Activated CD8-positive, alpha-beta memory T cell treated with anti-CD3 and anti-CD28 coated beads for 4 hours (primary cell): ENCODE data around the gene TUNAR.

ENCODE experiments used
- DNase-seq, 2 donors: peaks; one replicate each; pipeline ENCODE4 v3.0.0-alpha.2; 2020; ENCODE audit warnings: low read depth in 2 of 2

The TUNAR gene

GRCh38 chr14:95872777-95873176 lies 3.9 kb upstream of the TUNAR start:
- DNase-seq, result no peak

- no peak for DNase-seq
Observed at GRCh38 chr14:95875831-95876760, 536 bp upstream of the TUNAR start.

- no peak for DNase-seq
Observed at GRCh38 chr14:95877633-95878032, 1.0 kb downstream of the TUNAR start.

GRCh38 chr14:95884377-95884776 lies 7.7 kb downstream of the TUNAR start:
- DNase-seq, result no peak

GRCh38 chr14:95885278-95885677 lies 8.6 kb downstream of the TUNAR start:
- no peak for DNase-seq

GRCh38 chr14:95885866-95886265 lies 9.2 kb downstream of the TUNAR start:
- DNase-seq, result no peak

- no peak for DNase-seq
Observed at GRCh38 chr14:95886366-95887056, 9.9 kb downstream of the TUNAR start.

GRCh38 chr14:95887351-95887750 lies 10.7 kb downstream of the TUNAR start:
- DNase-seq, result no peak

GRCh38 chr14:95889236-95889979 lies 12.8 kb downstream of the TUNAR start:
- no peak for DNase-seq

- DNase-seq, result no peak
Observed at GRCh38 chr14:95891742-95892141, 15.1 kb downstream of the TUNAR start.

GRCh38 chr14:95892142-95892541 lies 15.5 kb downstream of the TUNAR start:
- DNase-seq, result no peak

GRCh38 chr14:95895720-95896119 lies 19.1 kb downstream of the TUNAR start:
- no peak for DNase-seq

- no peak for DNase-seq
Observed at GRCh38 chr14:95896498-95897135, 20.0 kb downstream of the TUNAR start.

- no peak for DNase-seq
Observed at GRCh38 chr14:95897280-95897679, 20.6 kb downstream of the TUNAR start.

- no peak for DNase-seq
Observed at GRCh38 chr14:95901054-95901453, 24.4 kb downstream of the TUNAR start.

- DNase-seq, result no peak
Observed at GRCh38 chr14:95902273-95902826, 25.7 kb downstream of the TUNAR start.

GRCh38 chr14:95903165-95903564 lies 26.5 kb downstream of the TUNAR start:
- no peak for DNase-seq

- DNase-seq, result no peak
Observed at GRCh38 chr14:95903616-95904107, 27.0 kb downstream of the TUNAR start.

GRCh38 chr14:95906591-95906990 lies 30.0 kb downstream of the TUNAR start:
- DNase-seq, result no peak

GRCh38 chr14:95910628-95911027 lies 34.0 kb downstream of the TUNAR start:
- no peak for DNase-seq

GRCh38 chr14:95911456-95911855 lies 34.8 kb downstream of the TUNAR start:
- DNase-seq, result no peak
